Stimulated activated CD8-positive, alpha-beta memory T cell treated with anti-CD3 and anti-CD28 coated beads, Interleukin-15, amount 100 ng/mL, for 1 hour (primary cell): ENCODE measurements around the gene CSTB.

ENCODE experiments used
- DNase-seq: peaks from one replicate; pipeline ENCODE4 v3.0.0-alpha.2; 2020; ENCODE audit warnings: low read depth

The CSTB gene

GRCh38 chr21:43767498-43767983 is 8.6 kb downstream of the CSTB start:
- no peak for DNase-seq

GRCh38 chr21:43766734-43767497 is 9.2 kb downstream of the CSTB start:
- no peak for DNase-seq

- DNase-seq: no peak
Observed at GRCh38 chr21:43764576-43765495, 11.3 kb downstream of the CSTB start.

- DNase-seq: no peak
Observed at GRCh38 chr21:43763901-43764523, 12.1 kb downstream of the CSTB start.

- DNase-seq: no peak
Observed at GRCh38 chr21:43762303-43763128, 13.6 kb downstream of the CSTB start.

DNA sequence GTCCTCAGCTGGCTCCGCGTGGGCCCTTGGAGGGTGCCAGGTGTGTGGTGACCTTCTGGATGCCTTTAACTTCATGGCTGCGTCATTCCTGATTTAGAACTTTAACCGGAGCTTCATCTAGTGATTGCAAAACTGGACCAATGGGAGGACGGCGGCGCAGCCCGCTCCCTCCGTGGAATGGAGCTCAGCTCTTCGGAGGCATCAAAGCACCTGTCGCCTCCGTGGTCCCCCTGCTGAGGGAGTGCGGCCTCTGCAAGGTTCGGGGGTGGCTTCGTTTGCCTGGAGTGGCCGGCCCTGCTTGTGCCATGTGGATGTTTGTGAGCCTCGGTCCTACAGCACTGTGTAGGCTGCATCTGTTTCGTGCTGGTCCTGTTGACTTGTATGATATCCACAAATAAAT is 14.2 kb downstream of the CSTB start:
- DNase-seq: no peak

- no peak for DNase-seq
Observed at GRCh38 chr21:43760391-43760958, 15.6 kb downstream of the CSTB start.

GRCh38 chr21:43759651-43760050 is 16.5 kb downstream of the CSTB start:
- no peak for DNase-seq

DNA sequence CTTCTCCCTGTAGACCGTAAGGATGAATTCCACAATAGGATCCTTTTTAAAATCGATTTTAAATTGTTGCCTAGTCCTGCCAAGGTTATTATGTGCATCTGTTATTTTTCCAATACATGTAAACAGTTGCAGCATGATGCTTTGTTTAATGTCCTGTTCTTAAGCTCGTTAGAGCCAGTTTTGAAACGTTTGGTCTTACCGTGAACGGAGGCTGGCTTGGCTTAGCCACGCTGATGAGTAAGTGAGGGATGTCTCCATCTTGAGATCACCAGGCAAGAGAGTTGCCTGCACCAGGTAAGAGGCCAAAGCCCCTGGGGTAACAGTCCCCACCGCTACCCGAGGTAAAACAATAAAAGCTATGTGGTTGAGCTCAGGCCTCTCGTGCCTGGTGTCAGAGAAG is 17.3 kb downstream of the CSTB start:
- DNase-seq: no peak

DNA sequence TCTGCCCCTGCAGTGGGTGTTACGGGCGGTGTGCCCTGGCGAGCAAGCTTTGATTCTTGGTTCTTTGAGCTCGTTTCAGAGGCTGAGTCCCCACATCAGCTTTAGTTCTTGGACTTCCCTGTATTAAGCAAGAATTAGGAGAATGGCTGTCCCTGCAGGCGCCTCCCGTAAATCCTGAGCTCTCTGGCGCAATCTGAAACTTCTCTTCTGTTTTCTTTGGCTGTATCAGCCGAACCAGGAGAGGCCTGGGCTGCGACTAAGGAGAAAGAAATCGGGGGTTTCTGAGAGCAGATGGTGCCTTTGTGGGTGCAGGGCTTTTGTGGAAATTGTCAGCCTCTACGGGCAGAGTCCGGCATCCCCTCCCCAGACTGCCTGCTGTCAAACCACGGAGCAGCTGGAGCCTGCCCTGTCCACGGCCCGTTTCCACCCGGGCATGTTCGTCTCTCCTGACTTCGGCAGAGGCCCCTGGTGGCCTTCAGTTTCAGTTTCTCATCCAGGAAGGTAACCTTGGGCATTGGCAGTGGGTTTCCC is 17.9 kb downstream of the CSTB start:
- no peak for DNase-seq

- no peak for DNase-seq
Observed at GRCh38 chr21:43757601-43758000, 18.5 kb downstream of the CSTB start.

DNA sequence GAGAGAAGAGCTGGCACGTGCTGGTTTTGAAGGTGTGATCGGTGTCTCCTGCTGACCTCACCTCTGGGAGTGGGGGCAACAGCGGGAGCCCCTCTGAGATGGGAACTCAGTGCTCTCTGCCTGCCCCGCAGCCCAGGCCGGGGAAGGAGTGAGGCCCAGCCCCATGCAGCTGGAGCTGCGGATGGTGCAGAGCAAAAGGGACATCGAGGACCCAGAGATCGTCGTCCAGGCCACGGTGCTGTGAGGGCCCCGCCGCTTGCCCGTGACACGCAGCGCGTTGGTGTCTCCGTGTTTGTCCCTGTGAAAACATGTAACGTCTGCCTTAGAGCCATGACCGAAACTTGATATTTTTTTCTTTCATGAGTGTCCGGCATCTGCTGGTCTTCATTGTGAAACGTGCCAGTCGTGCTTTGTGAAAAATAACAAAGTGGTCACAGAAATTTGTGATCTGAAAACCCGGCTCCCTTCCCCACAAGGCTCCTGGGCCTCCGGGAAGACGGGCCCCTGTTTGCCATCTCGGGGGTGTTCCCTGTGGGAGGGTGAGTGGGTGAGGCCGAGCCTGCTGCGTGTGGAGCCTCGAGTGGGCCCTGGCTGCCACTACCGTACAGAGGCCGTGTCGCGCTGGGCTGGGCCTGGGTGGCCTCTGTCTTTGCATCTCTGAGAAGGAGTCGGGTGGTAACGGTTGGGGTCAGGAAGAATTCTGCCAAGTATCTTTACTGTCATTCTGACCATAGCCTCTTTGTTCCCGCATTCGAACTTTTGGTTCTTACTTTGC is 20.1 kb downstream of the CSTB start:
- DNase-seq: no peak

DNA sequence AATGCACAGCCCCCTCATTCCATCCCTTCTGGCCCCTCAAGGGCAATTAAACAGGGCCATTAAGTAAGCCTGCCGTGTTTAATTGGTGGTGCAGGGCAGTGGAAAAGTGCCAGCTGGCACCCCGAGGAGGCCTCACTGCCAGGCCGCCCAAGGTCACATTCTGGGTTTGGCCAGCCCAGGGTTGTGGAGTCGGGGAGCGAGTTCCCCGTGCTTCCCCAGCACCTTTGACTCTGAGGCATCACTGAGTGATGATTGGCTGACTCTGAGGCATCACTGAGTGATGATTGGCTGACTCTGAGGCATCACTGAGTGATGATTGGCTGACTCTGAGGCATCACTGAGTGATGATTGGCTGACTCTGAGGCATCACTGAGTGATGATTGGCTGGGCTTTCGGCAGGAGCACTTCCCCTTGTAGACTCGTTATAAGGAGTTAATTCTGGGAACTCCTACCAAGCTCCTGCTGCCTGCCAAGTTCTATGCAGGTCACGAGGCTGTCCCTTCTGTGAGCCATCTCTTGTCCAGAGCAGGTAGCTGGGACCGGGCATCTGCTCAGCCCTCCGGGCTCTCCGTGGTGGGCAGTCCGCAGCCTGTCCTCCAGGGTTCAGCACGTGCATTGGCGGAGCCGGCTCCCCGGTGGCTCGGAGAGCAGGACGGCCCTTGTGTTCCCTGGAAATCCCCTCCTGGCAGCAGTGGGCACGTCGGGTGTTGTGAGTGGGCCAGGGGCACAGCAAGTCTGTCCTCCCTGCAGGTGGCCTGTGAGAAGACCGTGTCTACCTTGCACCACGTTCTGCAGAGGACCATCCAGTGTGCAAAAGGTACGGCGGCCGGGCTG is 20.9 kb downstream of the CSTB start:
- no peak for DNase-seq

DNA sequence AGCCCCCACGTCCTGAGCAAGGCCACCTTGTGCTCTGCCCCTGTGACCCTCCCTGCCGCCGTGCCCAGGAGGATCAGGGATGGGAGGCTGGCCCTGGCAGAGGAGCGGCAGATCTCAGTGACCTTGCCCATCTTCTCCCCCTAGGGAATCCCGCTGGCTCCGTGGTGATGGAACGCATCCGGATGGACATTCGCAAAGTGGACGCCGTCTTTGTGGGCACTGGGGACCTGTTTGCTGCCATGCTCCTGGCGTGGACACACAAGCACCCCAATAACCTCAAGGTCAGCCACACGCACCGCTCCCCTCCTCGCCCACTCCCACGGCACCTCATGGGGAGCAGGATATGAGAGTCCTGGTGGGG is 22.7 kb downstream of the CSTB start:
- DNase-seq: no peak

DNA sequence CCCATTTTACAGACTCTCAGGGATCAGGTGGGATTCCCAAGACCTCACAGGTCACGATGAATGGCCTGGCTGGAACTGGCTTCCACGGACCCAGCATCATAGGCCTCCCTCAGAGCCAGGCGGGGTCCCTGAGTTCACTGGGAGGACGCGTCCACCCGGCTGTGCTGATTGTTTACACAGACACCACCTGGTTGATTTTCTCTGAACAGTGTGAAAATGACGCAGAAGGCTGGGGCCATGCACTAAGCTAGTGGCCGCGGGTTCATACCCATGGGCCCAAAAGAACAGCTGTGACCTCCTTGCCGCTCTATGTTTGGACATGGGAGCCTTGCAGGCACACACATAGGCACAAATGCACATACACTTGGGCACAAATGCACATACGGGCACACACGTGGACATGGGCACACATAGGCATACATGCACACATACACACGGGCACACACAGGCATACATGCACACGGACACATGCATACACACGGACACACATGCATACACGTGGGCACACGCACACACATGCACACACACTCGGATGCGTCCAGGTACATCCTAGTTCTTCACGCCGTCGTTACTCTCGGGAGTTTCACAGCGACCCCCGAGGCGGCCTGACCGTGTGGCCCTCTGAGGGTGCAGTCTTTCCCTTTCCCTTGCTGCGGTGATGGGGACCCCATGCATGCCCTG is 23.2 kb downstream of the CSTB start:
- no peak for DNase-seq

DNA sequence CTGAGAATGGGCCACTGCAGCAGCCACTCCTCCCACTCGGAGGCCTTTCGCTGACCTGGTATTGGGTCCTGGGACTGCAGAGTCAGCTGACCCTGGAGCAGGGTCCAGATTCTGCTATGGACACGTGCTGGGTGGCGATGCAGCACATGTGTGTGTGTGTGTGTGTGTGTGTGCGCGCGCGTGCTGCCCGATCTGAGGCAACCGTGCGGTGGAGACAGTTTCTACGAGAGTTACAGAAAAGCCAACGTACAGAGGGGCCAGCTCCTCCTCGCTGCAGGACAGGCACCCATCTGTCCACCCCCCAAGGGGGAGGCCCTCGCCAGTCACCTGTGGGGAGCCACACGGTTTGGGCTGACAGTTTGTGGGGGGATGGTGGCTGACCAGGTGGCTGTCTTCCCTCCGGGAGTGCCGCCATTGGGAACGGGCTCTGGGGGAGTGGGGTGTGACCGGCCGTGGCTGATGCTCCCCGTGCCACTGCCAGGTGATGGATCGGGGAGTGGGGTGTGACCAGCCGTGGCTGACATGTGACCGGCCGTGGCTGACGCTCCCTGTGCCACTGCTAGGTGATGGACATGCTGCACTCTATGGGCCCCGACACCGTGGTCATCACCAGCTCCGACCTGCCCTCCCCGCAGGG is 24.0 kb downstream of the CSTB start:
- DNase-seq: no peak

DNA sequence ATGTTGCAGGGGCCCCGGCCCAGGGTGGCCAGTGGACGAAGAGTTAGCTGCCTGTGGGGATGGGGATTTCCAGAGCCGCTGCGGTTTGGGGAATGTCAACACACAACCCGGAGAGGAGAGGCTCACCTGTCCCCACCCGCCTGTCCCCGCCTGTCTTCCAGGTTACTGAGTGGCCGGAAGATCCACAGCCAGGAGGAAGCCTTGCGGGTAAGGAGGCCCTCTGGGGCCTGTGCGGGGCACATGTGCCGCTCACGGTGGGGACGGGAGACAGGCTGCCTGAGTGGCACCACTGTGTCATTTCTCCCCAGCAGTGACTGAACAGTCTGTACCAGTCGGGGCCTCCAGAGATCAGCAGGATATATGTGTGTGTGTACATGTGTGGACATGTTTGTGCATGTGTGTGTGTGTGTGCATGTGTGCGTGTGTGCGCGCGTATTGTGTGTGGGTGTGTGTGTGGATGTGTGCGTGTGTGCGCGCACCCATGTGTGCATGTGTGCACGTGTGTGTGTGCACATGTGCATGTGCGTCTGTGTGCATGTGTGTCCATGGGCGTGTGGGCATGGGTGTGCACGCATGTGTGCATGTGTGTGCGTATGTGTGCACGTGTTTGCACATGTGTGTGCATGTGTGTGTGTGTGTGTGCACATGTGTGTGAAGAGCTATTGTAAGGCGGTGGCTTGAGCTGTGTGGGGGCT is 25.6 kb downstream of the CSTB start:
- DNase-seq: no peak
